Left ventricle myocardium inferior (tissue), 1 donor: ENCODE measurements around the gene C10orf88. TPM values are rescaled to one million over a fixed set of nuclear protein-coding genes. Genes with fewer than 3 reads are reported as not detected.

Experiments used
- DNase-seq: peaks from one replicate; pipeline ENCODE4 v3.0.0-alpha.2; 2020
- H3K27ac ChIP-seq: fragments of 200-600 bp; replicated peaks from 2 replicates; pipeline ENCODE4 v1.8.0; 2021
- H3K27me3 ChIP-seq: fragments of 200-600 bp; 2 replicates; pipeline ENCODE4 v1.8.0; 2021; ENCODE audit warnings: low read depth
- H3K36me3 ChIP-seq: fragments of 200-600 bp; 2 replicates; pipeline ENCODE4 v1.8.0; 2021
- H3K4me1 ChIP-seq: fragments of 200-600 bp; 2 replicates; pipeline ENCODE4 v1.8.0; 2021
- H3K4me3 ChIP-seq: fragments of 200-600 bp; 2 replicates; pipeline ENCODE4 v1.8.0; 2021; ENCODE audit warnings: mild to moderate bottlenecking, moderate library complexity
- H3K9me3 ChIP-seq: fragments of 200-600 bp; replicated peaks from 2 replicates; pipeline ENCODE4 v1.8.0; 2021
- intact Hi-C: fragments of 100-400 bp; cut with micrococcal nuclease; formaldehyde crosslinking; loops from one replicate; pipeline ENCODE4 v1.11.0; 2022
- long read RNA-seq: library from polyadenylated mRNA; unstranded; transcript quantifications from one replicate; pipeline ENCODE4 v2.0.0, GENCODE V29; 2021
- total RNA-seq: library from RNA; stranded (reverse); fragmentation: NEBNext Ultra II Directional; extraction: Animal tissue kit (Norgen Biotek cat#: 25700); gene quantifications from one replicate; pipeline ENCODE4 v1.2.1, GENCODE V29; 2021
- TF ChIP-seq, protein P1 (sequence below): fragments of 200-600 bp; IDR thresholded peaks from 2 replicates; pipeline ENCODE4 v1.8.0; 2021; ENCODE audit warnings: antibody characterized with exemption, mild to moderate bottlenecking, borderline replicate concordance
- donor health status: DM: no; HTN: yes; CAD: no; lungs with severe emphysema.

The C10orf88 gene
- 5.6 TPM for total RNA-seq
- long read RNA-seq, transcript C10orf88-204 (6 exons, 2,482 nt) = major isoform, 9 of 12 reads
- long read RNA-seq, partial matches to known transcripts = 3 of 12 reads
- long read RNA-seq, other reads (novel, unspliced or antisense) = 0 of 12 reads

DNA sequence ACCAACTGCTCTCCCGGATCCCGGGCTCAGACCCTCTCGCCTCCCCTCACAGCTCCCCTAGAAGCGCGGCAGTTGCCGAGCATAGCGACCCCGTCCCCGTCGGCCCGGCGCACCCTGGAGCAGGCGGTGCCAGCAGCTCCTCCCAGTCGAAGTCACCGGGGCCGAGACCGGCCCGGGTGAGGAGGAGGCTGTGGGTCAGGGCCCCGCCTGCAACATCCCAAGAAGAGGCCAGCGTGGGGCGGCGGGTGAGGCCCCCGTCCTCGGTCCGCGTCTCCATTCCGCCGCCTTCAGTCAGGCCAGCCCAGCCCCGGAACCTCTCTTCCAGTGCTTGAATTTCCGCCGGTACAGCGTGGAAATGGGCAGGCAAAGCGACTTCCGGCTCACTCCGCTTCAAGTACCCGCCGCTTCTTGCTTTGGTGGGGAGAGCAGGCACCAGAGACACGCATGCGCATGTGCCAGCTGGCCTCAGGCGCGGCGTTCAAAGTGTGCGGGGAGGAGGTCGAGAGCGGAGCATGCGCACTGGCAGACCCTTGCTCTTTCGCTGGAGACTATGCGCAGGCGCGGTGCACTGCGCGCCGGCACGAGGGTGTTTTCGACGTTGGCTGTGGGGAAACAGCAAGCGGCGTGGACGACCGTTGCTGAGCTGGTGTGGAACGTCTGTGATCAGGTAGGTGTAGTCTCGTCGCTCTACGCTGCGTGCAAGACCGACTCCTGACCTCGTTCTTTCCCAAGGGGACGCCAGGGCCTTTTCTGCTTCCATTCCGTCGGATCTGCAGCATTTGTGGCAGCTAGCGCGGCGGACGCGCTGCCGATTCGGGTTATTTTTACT lies at the start of gene C10orf88:
Gene C10orf88 (minus strand): TSS at position 326 of the 829 bp plus-strand sequence. CDS start 49 bp downstream, at position 277.
- Histone ChIP-seq H3K4me1 (peaks cover 44% of the 10 kb centered on the region), H3K27me3 (no peaks in the 10 kb centered on the region), H3K4me3 (peak within 1 kb of the TSS; percentile 95), H3K9me3 (no peaks in the 10 kb centered on the region), H3K36me3 (peaks cover 5% of the 10 kb centered on the region), H3K27ac (peak within 1 kb of the TSS; percentile 79)
- DNase-seq = peak; percentile 97
- TF ChIP-seq, protein P1, sequence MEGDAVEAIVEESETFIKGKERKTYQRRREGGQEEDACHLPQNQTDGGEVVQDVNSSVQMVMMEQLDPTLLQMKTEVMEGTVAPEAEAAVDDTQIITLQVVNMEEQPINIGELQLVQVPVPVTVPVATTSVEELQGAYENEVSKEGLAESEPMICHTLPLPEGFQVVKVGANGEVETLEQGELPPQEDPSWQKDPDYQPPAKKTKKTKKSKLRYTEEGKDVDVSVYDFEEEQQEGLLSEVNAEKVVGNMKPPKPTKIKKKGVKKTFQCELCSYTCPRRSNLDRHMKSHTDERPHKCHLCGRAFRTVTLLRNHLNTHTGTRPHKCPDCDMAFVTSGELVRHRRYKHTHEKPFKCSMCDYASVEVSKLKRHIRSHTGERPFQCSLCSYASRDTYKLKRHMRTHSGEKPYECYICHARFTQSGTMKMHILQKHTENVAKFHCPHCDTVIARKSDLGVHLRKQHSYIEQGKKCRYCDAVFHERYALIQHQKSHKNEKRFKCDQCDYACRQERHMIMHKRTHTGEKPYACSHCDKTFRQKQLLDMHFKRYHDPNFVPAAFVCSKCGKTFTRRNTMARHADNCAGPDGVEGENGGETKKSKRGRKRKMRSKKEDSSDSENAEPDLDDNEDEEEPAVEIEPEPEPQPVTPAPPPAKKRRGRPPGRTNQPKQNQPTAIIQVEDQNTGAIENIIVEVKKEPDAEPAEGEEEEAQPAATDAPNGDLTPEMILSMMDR = no peak
- intact Hi-C loops = no loop called here

DNA sequence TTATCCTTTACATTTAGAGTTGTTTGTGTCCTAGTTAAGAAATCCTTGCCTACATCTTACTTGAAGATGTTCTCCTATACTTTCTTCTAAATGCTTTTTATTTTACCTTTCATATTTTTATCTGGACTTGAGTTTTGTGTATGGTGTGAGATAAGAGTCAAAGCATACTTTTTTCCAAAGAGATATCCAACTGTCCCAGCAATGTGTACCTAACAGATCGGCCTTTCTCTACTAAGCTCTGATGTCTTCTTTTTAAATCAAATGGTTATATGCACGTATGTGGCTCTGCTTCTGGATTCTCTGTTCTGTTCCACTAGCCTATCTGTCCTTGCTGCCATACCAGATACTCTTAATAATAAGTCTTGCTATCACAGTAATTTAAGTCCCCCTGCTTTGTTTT lies 47.3 kb upstream of the C10orf88 start:
- Histone ChIP-seq H3K27me3 (no peaks in the 10 kb centered on the region), H3K9me3 (no peaks in the 10 kb centered on the region), H3K4me3 (no peak overlapping the region), H3K36me3 (peaks cover 14% of the 10 kb centered on the region), H3K4me1 (peaks cover 57% of the 10 kb centered on the region), H3K27ac (no peak overlapping the region)
- no peak for DNase-seq
- intact Hi-C loops = no loop called here
- TF ChIP-seq, protein P1 = no peak

- Histone ChIP-seq H3K4me1 (peaks cover 44% of the 10 kb centered on the region), H3K27ac (no peak overlapping the region), H3K36me3 (peaks cover 25% of the 10 kb centered on the region), H3K27me3 (no peaks in the 10 kb centered on the region), H3K4me3 (no peak overlapping the region), H3K9me3 (no peaks in the 10 kb centered on the region)
- intact Hi-C loops = no loop called here
- DNase-seq = no peak
- TF ChIP-seq, protein P1 = no peak
Measured at GRCh38 chr10:123000155-123000554, 46.1 kb upstream of the C10orf88 start.

GRCh38 chr10:122999347-122999746 lies 45.3 kb upstream of the C10orf88 start:
- DNase-seq = no peak
- peaks cover 33% of the 10 kb centered on the region for H3K36me3 ChIP-seq

GRCh38 chr10:122998934-122999333 lies 44.9 kb upstream of the C10orf88 start:
- no peak for DNase-seq
- TF ChIP-seq, protein P1 = no peak
- intact Hi-C loops = no loop called here
- Histone ChIP-seq H3K4me1 (peaks cover 32% of the 10 kb centered on the region), H3K4me3 (no peak overlapping the region), H3K27ac (no peak overlapping the region), H3K36me3 (peaks cover 38% of the 10 kb centered on the region), H3K9me3 (no peaks in the 10 kb centered on the region), H3K27me3 (no peaks in the 10 kb centered on the region)

More at GRCh38 chr10:122999347-122999746, 45.3 kb upstream of the C10orf88 start:
- H3K27ac ChIP-seq = no peak overlapping the region
- H3K4me3 ChIP-seq = no peak overlapping the region
- intact Hi-C loops = no loop called here
- H3K27me3 ChIP-seq = no peaks in the 10 kb centered on the region
- H3K4me1 ChIP-seq = peaks cover 36% of the 10 kb centered on the region
- no peaks in the 10 kb centered on the region for H3K9me3 ChIP-seq
- TF ChIP-seq, protein P1 = no peak
